Right lobe of liver (tissue), 6 donors: ENCODE measurements around the gene POMT2. TPM values are rescaled to one million over a fixed set of nuclear protein-coding genes. Genes with fewer than 3 reads are reported as not detected.
"Not testable (repeated sequence)": the region's sequence is repeated elsewhere in the genome, so short reads cannot be mapped to it uniquely, and the experiment has no call there.

Source experiments
- ATAC-seq, 4 donors: fragments of 200-7000 bp; cut with Tn5 transposase; one replicate each; pipeline ENCODE4 v1.9.1; 2020; ENCODE audit warnings: mild to moderate bottlenecking in 4 of 4, moderate library complexity in 4 of 4
- DNase-seq, 3 donors: peaks; one replicate each; pipeline ENCODE4 v3.0.0-alpha.2; 2020
- H3K27ac ChIP-seq, 3 donors: fragments of 200-600 bp; one replicate each; pipeline ENCODE4 v1.8.0; 2022
- H3K27me3 ChIP-seq, 2 donors: fragments of 200-600 bp; one replicate each; pipeline ENCODE4 v1.8.0; 2022
- H3K36me3 ChIP-seq, 4 donors: fragments of 200-600 bp; sonication (generic) in 1 of 4; one replicate each; pipeline versions ENCODE4 v1.5.1 to v1.8.0; 2017 to 2022; ENCODE audit warnings: control low read depth in 1 of 4
- H3K4me1 ChIP-seq, 4 donors: fragments of 200-600 bp; sonication (generic) in 1 of 4; one replicate each; pipeline versions ENCODE4 v1.5.1 to v1.8.0; 2017 to 2022; ENCODE audit warnings: control low read depth in 1 of 4
- H3K4me3 ChIP-seq, 3 donors: fragments of 200-600 bp; one replicate each; pipeline ENCODE4 v1.8.0; 2022
- H3K9me3 ChIP-seq, 4 donors: fragments of 200-600 bp; sonication (generic) in 1 of 4; one replicate each; pipeline versions ENCODE4 v1.5.1 to v1.8.0; 2017 to 2022; ENCODE audit warnings: control low read depth in 1 of 4
- CTCF ChIP-seq, 4 donors: fragments of 200-600 bp in 3 of 4; fragments of 450-650 bp in 1 of 4; IDR thresholded peaks; one replicate each; pipeline versions ENCODE4 v1.5.1 to v1.8.0; 2016 to 2022; ENCODE audit warnings: antibody characterized with exemption in 4 of 4, mild to moderate bottlenecking in 2 of 4
- POLR2A ChIP-seq: fragments of 450-650 bp; IDR thresholded peaks from one replicate; pipeline ENCODE4 v1.6.1; 2017; ENCODE audit warnings: antibody characterized with exemption, mild to moderate bottlenecking
- WGBS: methylation state at CpG from one replicate; pipeline ENCODE4 v1.1.6; 2018; ENCODE audit warnings: low coverage, low lambda C conversion rate; ENCODE audit not compliant: insufficient coverage; ENCODE audit errors: missing lambda C conversion rate; 5-methylcytosine and 5-hydroxymethylcytosine counted together
- intact Hi-C, 2 donors: fragments of 100-400 bp; cut with DNase I; formaldehyde crosslinking; loops; one replicate each; pipeline versions ENCODE4 v1.11.2 to v1.14.1; 2022
- total RNA-seq, 6 experiments: library from RNA; depleted of rRNA in 2 of 6; stranded (reverse); fragments of >200 nt in 2 of 6; fragmentation: NEBNext Ultra II Directional in 3 of 6; extraction: Animal tissue kit (Norgen Biotek cat#: 25700) in 3 of 6; gene quantifications; one replicate each; pipeline versions ENCODE4 v1.1.0 to v1.2.4, GENCODE V29; 2016 to 2023
- donor health status: DM: no; HTN: yes; CAD: no.
- donor health status: DM: no; HTN: no; CAD: no.
- donor health status: DM: no; HTN: no; CAD: no.
- donor health status: DM: no; HTN: yes; CAD: no.
- donor health status: DM: no; HTN: yes; CAD: no.

POMT2 gene
- total RNA-seq, 6 experiments from 2014 or later: 5.5 to 15.9 (median 12.9) TPM

GRCh38 chr14:77322250-77322902 lies 1.7 kb upstream of the POMT2 start:
- 36% methylated on average over 5 of the region's 5 CpGs for WGBS
- intact Hi-C loops: no loop called here
- Histone ChIP-seq H3K9me3 (no peaks in the 10 kb centered on the region), H3K4me1 (peaks cover 0 to 42% (median 15%) of the 10 kb centered on the region in 4 donors), H3K27ac (peak overlapping the region in 2 of 3 donors; percentile 92 to 95), H3K4me3 (peak overlapping the region; percentile 89 to 100 (median 99)), H3K27me3 (no peaks in the 10 kb centered on the region), H3K36me3 (no peaks in the 10 kb centered on the region)
- DNase-seq (no peak), ATAC-seq (no peak)
- no peak for TF ChIP-seq CTCF (IDR thresholded peaks at IDR 0.05)
- TF ChIP-seq POLR2A: no peak

- Histone ChIP-seq H3K9me3 (no peaks in the 10 kb centered on the region), H3K4me3 (no peak overlapping the region), H3K36me3 (no peaks in the 10 kb centered on the region), H3K27ac (no peak overlapping the region), H3K27me3 (no peaks in the 10 kb centered on the region), H3K4me1 (peaks cover 0 to 60% (median 8%) of the 10 kb centered on the region in 4 donors)
- WGBS: 56% methylated on average over 4 of the region's 5 CpGs
- TF ChIP-seq POLR2A: no peak
- TF ChIP-seq CTCF (IDR thresholded peaks at IDR 0.05): no peak
- ATAC-seq: no peak
- DNase-seq: no peak
- intact Hi-C loops: loop anchor here in 1 of 2 donors (10.0 kb wide), 1 partner anchor 445 kb away; no protein-coding TSS in a partner anchor
Measured at GRCh38 chr14:77319422-77319821, 1.3 kb downstream of the POMT2 start.

GRCh38 chr14:77318756-77319155 lies 1.9 kb downstream of the POMT2 start:
- not testable (repeated sequence) for ATAC-seq, H3K27ac ChIP-seq, H3K36me3 ChIP-seq, H3K4me3 ChIP-seq, DNase-seq, H3K27me3 ChIP-seq, H3K9me3 ChIP-seq
- 100% methylated on average over 5 of the region's 11 CpGs for WGBS
- peaks cover 0 to 57% (median 6%) of the 10 kb centered on the region in 4 donors for H3K4me1 ChIP-seq
- intact Hi-C loops: loop anchor here in 1 of 2 donors (10.0 kb wide), 1 partner anchor 444 kb away; no protein-coding TSS in a partner anchor

- WGBS: 27% methylated on average over 5 of the region's 5 CpGs
- Histone ChIP-seq H3K36me3 (no peaks in the 10 kb centered on the region), H3K4me3 (no peak overlapping the region), H3K4me1 (peaks cover 0 to 50% (median 4%) of the 10 kb centered on the region in 4 donors), H3K27me3 (no peaks in the 10 kb centered on the region), H3K9me3 (no peaks in the 10 kb centered on the region), H3K27ac (peak overlapping the region in 1 of 3 donors; percentile 42)
- TF ChIP-seq CTCF (IDR thresholded peaks at IDR 0.05) (no peak), POLR2A (no peak)
- intact Hi-C loops: loop anchor here in 1 of 2 donors (10.0 kb wide), 1 partner anchor 443 kb away; no protein-coding TSS in a partner anchor
- no peak for ATAC-seq
- no peak for DNase-seq
Measured at GRCh38 chr14:77318006-77318553, 2.6 kb downstream of the POMT2 start.

GRCh38 chr14:77316872-77317301 lies 3.8 kb downstream of the POMT2 start:
- intact Hi-C loops: loop anchor here in 1 of 2 donors (10.0 kb wide), 1 partner anchor 442 kb away; no protein-coding TSS in a partner anchor
- 0% methylated on average over 1 of the region's 5 CpGs for WGBS

More at GRCh38 chr14:77316872-77317301, 3.8 kb downstream of the POMT2 start:
- Histone ChIP-seq H3K4me1 (peaks cover 0 to 38% (median 4%) of the 10 kb centered on the region in 4 donors), H3K36me3 (no peaks in the 10 kb centered on the region), H3K4me3 (no peak overlapping the region), H3K27me3 (no peaks in the 10 kb centered on the region), H3K27ac (peak overlapping the region in 2 of 3 donors; percentile 13 to 42), H3K9me3 (no peaks in the 10 kb centered on the region)
- ATAC-seq (peak in 1 of 4 donors; percentile 2), DNase-seq (peak in 1 of 3 donors; percentile 71)
- TF ChIP-seq POLR2A: no peak
- TF ChIP-seq CTCF (IDR thresholded peaks at IDR 0.05): no peak
